Renal pelvis (tissue), 4 donors: ENCODE data around the gene MAP4K3. TPM values are rescaled to one million over a fixed set of nuclear protein-coding genes. Genes with fewer than 3 reads are reported as not detected.
"Not testable (repeated sequence)": the region's sequence is repeated elsewhere in the genome, so short reads cannot be mapped to it uniquely, and the experiment has no call there.

Experiments
- DNase-seq: peaks from one replicate; pipeline ENCODE4 v3.0.0-alpha.2; 2013
- polyA plus RNA-seq, 3 donors: library from polyadenylated mRNA; unstranded; fragments of 120-200 nt; gene quantifications; one replicate each; pipeline ENCODE4 v1.2.1, GENCODE V29; 2013; ENCODE audit not compliant: insufficient read length in 3 of 3

MAP4K3 gene
- polyA plus RNA-seq, 3 donors, result 59.7 to 80.7 (median 72.1) TPM

DNA sequence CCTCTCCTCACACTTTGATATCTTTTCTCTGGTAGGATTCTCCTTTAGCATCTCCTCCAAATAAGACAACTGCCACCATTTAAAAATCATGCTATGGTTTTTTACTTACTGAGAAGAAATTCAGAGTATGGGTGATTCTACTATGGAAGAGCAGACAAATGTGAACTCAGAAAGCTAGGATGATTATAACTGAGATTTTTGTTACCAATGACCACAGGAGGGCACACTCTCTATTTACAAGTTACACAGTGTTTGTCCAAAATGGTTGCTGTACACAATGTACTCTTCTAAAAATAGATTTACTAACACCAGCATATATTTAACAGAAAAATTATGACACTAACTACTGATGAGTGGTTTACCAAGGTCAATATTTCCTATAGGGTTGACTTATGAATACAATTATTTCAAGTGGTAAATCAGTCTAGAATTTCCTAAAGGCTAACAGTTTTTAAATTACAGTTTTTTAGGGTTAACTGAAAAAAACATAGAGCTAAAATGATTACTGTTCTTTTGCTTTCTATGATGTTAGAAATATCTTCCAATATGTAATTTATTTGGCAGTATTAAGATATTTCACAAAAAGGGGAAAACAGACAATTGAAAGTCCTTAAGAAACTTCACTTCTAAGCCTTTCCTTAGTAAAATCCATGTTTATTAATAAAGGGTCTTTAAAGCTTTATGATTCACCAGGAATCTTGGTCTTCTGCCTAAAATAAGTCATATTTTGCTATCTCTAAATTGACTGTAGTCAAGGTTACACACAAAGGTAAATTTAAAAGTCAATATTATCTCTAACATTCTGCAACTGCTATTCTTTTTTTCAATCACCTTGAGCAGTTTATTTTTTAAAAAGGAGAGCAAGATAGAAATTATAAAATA is 57.2 kb downstream of the MAP4K3 start:
- peak; percentile 47 for DNase-seq

DNA sequence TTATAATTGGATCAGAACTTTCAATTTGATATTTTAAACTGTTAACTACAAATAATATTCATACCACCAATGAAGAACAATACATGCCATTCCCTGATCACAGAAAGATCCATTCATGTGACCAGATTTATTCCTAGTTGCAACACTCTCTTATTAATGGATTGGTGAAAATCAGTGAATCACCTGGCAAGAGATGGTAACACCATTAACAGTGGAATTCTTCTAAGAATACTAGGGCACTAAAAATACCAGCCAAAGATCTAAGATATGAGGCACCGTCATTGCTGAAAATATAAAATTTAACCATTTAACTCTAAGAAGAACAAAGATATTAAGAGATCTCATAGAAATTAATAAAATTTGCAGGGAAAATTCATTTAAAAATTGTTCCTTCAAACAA is 58.1 kb downstream of the MAP4K3 start:
- no peak for DNase-seq

DNA sequence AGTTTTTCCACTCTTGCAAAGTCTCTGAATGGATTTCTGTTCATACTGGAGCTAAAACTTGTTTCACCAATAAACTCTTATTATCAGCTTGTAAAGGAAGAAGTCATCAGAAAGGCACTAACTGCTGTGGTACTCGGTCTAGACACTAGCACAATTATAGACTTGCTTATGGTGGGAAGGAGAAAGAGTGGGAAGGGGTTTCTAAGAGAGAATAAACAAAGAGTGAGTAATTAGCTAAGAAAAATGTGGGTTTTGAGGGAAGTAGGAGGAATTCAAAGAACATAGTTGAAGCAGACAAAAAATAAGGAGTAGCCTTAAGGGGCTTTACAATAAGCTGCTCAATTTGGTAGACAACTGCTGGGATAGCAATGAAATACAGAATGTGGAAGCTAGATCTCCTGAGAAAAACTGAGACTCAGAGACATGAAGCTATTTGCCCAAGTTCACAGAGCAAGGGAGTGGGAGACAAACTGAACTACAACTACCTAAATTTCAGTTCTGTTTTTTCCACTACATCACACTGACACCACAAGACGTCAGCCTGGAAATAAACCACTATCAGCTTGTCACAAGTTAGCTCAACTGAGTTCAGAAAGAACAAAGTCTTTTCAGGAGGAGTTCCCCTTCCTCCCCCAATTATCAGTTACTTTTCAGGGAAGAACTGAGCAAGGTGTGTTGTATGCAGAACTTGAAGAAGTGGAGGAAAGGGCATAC is 59.7 kb downstream of the MAP4K3 start:
- DNase-seq, result no peak

DNA sequence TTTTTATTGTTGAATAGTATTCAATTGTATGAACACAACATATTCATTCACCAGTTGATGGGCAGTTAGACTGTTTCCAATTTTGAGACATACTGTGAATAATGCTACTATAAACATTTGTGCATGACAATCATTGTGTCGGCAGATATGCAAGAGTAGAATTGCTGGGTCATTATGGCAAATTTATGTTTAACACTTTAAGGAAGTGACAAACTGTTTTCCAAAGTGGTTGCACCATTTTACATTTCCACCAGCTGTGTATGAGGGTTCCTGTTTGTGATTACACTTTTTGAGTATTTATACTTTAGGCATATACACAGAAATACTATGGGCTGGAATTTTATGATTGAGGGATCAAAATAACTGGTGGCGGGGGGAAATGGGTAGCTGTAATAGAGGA is 61.2 kb downstream of the MAP4K3 start:
- no peak for DNase-seq

DNA sequence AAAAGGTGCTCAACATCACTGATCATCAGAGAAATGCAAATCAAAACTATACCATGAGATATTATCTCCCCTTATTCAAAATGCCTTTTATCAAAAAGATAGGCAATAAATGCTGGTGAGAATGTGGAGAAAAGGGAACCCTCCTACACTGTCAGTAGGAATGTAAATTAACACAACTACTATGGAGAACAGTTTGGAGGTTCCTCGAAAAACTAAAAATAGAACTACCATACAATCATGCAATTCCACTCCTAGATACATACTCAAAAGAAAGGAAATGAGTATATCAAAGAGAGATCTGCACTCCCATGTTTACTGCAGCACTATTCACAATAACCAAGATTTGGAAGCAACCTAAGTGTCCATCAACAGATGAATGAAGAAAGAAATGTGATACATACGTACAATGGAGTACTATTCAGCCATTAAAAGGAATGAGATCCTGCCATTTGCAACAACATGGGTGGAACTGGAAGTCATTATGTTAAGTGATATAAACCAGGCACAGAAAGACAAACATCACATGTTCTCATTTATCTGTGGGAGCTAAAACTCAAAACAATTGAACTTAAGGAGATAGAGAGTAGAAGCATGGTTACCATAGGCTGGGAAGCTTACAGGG is 63.8 kb downstream of the MAP4K3 start:
- DNase-seq, result no peak

DNA sequence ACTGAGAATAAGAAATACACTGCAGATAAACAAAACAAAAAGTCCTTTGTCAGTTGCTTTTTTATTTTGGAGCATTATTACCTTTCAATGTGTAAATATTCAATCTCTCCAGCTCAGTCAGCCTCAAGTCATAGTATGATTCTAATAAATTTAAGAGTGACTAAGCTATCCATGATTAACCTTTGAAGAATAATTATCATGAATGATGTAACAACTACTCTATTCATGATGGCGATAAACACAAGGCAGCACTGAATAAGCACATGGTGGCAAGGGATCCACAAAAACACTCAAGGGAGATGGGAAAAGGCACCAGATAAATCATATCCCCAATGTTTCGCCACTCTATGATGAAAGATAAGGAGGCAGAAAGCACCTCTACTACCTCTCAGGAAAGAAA is 67.0 kb downstream of the MAP4K3 start:
- DNase-seq, result no peak

DNA sequence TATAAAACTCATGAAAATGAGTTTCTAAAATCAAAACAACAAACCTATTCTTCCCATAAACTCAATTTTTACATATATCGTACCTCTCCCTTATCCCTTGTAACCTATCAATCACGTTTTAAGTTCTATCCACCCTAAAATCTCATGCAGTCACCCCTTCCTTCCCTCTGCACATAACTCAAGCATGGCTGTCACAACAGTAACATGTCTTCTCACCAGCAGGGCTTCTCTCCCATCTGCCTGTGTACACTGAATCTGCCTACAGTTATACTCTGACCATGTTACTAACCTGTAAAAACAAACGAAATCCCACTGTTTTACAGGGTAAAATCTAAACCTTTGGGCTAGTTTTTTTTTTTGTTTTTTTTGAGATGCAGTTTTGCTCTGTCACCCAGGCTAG is 68.2 kb downstream of the MAP4K3 start:
- DNase-seq, result no peak

DNA sequence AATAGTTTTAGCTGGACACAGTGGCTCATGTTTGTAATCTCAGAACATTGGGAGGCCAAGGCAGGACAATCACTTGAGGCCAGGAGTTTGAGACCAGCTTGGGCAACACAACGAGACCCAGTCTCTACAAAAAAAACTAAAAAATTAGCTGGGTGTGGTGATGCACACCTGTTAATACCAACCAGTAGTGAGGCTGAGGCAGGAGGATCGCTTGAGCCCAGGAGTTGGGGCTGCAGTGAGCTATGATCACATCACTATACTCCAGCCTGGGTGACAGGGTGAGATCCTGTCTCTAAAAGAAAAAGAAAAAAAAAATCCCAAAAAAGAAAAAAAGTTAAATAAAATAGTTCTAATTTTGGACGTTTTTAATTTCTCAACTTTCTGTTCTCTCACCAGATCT is 68.7 kb downstream of the MAP4K3 start:
- no peak for DNase-seq

DNA sequence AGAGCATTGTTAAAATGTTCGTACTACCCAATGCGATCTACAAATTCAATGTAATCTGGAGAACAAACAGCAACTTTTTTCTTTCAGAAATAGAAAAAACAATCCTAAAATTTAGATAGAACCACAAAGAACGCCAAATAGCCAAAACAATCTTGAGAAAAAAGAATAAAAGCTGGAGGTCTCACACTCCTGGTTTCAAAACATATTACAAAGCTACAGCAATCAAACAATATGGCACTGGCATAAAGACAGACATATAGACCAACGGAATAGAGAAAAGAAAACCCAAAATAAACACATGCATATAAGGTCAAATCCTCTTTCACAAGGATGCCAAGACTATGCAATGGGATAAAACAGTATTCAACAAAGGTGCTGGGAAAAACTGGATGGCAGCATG is 74.5 kb downstream of the MAP4K3 start:
- DNase-seq, result no peak

DNA sequence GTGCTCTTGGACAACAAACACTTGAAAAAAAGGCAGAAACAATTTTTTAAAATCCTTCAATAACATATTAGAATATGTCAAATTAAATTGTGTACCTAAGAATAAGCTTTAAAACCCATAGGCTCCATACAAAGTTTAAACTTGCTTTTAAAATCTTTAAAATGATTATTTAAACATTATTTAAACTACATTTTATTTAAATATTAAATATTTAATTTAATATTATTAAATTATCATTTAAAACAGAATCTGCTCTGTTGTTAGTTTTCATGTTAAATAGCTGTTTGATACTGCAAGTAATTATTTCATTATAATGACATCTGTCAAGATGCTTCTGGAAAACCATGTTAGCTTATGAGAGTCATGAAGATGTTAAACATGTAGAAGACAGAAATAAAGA is 75.6 kb downstream of the MAP4K3 start:
- DNase-seq, result no peak

DNA sequence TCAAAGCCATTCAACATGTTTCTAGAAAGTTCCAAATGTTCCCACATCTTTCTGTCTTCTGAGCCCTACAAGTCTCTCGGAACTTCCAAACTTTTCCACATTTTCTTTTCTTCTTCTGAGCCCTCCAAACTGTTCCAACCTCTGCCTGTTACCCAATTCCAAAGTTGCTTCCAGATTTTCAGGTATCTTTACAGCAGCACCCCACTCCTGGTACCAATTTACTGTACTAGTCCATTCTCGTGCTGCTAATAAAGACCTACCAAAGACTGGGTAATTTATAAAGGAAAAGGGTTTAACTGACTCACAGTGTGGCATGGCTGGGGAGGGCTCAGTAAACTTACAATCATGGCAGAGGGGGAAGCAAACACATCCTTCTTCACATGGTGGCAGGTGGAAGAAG is 76.7 kb downstream of the MAP4K3 start:
- not testable (repeated sequence) for DNase-seq

DNA sequence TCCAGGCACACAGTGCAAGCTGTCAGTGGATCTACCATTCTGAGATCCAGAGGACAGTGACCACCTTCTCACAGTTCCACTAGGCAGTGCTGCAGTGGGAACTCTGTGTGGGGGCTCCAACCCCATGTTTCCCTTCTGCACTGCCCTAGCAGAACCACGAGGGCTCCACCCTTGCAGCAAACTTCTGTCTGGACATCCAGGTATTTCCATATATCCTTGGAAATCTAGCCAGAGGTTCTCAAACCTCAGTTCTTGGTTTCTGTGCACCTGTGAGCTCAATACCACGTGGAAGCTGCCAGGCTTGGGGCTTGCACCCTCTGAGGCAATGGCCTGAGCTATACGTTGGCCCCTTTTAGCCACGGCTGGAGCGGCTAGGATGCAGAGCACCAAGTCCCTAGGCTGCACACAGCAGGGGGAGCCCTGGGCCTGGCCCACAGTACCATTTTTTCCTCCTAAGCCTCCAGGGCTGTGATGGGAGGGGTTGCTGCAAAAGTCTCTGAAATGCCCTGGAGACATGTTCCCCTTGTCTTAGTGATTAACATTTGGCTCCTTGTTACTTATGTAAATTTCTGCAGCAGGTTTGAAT is 77.5 kb downstream of the MAP4K3 start:
- no peak for DNase-seq

DNA sequence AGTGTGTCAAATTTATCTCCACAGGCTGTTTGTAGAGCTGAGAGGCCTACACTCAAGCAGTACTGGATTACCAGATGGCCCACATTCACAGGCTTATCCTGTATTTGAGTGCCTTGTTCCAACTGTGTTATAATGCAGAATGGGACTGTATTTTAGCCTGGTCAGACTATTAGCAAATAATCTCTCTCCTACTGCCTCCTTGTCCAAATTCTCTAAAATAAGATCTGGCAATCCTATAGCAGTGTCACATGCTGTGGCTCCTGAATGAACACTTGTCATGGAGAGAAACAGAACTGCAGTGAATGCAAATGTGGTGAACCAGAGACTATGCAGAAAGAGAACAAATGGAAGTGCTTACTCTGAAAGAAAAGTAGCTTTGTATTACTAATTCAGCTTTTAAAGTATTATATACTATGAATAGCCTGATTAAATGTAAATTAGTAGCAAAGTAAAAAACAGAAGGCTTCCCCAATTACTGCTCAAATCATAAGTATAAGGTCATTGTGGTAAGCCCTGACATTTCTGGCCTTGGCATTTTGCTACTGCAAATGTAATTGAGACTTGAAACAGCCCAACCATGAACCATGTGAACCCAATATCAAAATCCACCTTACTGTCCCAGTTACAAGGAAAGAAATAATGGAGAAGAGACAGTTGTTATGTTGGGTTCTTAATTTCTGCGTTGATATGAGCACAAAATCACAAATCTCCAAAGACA is 80.0 kb downstream of the MAP4K3 start:
- no peak for DNase-seq

DNA sequence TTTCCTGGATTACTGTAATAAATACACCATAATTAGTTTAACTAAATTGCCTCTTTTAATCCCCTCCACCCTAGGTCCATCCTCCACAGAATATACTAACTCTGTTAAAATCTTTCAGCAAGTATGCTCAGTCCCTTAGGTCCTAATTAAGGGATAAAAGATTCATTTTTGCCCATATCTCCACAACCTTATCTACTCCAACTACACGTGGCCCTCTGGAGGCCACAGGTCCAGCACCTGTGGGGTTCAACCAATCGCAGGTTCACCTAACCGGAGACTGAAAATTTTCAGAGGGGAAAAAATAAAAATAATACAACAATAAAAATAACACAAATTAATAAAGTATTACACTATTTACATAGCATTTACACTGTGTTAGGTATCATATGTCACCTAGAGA is 86.4 kb downstream of the MAP4K3 start:
- no peak for DNase-seq

DNA sequence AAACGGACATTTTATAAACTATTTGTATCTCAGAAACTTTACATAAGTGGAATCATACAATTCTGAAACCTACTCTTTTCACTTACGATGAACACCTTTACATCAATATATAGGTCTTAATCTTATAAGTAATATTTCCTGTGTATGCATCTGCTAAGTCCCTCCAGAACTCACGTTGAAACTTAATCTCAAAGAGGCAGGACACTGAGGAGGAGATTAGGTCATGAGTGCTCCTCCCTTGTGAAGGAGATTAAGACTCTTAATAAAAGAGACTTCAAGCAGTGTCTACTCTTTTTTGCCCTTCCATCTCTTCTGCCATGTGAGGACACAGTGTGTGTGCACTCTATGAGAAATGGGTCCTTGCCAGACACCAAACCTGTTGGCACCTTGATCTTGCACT is 98.6 kb downstream of the MAP4K3 start:
- no peak for DNase-seq

DNA sequence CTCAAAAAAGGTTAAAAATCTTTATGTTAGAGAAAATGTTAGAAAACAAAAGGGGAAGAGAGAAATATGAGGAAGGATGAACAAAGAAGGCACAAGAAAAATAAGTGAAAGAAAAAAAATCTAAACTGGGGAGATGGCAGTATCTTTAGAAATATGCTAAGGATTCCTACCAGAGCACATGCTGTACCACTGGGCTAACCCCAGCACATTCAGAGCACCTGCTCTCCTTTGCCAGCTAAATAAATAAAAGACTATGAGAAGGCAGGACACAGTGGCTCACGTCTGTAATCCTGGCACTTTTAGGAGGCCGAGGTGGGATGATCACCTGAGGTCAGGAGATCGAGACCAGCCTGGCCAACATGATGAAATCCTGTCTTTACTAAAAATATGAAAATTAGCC is 101.2 kb downstream of the MAP4K3 start:
- DNase-seq, result no peak

DNA sequence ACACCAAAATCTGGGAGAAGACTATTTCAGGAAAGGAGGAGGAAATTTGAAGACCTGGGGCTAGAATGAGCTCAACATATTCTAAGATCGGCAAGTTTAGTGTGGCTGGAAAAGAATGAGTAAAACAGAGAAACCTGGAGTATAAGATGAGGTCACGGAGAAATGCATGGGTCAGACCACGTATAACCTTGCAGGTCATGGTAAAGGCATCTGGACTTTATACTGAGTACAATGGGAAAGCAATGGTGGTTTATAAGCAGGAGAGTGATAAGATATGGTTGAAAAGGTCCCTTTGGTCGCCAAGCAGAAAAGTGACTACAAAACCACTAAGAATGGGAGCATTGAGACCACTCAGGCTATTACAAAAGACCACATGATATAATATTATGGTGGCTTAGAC is 102.1 kb downstream of the MAP4K3 start:
- no peak for DNase-seq

DNA sequence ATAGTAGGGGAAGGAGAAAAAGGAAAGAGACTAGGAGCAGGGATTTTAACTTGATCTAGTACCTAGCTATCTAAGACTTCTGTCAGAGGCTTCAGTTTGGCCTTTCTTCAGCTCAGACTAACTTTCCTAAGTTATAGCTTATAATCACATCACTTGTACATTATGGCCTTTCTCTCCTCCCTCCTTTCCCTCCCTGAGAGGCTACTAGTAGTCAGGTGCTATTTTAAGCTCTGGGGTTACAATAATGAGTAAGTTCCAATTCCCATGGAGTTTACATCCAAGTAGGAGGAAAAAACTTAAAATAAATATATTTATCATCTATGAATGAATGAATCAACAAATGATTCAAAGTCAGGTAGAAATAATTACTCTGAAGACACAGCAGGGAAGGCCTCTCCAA is 102.6 kb downstream of the MAP4K3 start:
- no peak for DNase-seq

DNA sequence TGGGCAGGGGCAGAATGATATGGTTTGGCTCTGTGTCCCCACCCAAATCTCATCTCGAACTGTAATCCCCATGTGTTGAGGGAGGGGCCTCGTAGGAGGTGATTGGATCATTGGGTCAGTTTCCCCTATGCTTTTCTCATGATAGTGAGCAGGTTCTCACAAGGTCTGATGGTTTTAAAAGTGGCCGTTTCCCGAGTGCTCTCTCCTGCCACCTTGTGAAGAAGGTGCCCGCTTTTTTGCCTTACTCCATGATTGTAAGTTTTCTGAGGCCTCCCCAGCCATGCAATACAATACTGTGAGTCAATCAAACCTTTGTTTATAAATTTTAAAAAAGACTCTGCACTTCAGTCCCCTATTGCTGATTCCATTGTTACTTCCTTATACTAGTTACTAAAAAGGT is 110.4 kb downstream of the MAP4K3 start:
- no peak for DNase-seq

DNA sequence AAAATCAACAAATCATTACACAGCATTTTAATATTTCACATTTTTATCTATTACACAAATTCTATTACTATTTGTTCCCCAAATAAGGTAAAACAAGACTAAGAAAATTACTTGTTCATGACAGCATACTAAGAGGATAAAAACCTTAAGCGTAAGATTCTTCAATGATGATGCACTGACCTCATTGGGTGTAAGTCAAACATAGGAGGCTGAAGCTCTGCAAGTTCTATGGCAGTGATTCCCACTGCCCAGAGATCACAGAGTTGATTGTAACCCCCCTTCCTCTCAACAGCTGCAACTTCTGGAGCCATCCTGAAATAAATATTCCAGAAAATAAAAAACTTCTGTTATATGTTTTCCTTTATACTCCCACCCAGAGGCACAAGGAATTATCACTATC is 111.1 kb downstream of the MAP4K3 start:
- no peak for DNase-seq

DNA sequence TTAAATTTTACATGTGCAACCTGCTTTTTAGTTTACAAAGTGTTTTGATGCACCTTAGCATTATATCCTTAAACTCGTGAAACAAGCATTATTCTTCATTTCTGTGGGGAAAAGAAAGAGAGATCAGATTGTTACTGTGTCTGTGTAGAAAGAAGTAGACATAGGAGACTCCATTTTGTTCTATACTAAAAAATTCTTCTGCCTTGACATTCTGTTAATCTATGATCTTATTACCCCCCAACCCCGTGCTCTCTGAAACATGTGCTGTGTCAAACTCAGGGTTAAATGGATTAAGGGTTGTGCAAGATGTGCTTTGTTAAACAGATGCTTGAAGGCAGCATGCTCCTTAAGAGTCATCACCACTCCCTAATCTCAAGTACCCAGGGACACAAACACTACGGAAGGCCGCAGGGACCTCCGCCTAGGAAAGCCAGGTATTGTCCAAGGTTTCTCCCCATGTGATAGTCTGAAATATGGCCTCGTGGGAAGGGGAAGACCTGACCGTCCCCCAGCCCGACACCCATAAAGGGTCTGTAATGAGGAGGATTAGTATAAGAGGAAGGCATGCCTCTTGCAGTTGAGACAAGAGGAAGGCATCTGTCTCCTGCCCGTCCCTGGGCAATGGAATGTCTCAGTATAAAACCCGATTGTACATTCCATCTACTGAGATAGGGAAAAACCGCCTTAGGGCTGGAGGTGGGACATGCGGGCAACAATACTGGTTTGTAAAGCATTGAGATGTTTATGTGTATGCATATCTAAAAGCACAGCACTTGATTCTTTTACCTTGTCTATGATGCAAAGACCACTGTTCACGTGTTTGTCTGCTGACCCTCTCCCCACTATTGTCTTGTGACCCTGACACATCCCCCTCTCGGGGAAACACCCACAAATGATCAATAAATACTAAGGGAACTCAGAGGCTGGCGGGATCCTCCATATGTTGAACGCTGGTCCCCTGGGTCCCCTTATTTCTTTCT is 115.7 kb downstream of the MAP4K3 start:
- DNase-seq, result not testable (repeated sequence)
